Activated CD8-positive, alpha-beta T cell treated with anti-CD3 and anti-CD28 coated beads for 36 hours (primary cell): ENCODE measurements around the gene AOAH. TPM values are rescaled to one million over a fixed set of nuclear protein-coding genes. Genes with fewer than 3 reads are reported as not detected.
A peak's percentile ranks its signal among the peaks of the same experiment; 100 is the strongest.

Experiments used
- ATAC-seq: fragments of 200-7000 bp; cut with Tn5 transposase; one replicate; pipeline ENCODE4 v1.10.0; 2021; ENCODE audit warnings: mild to moderate bottlenecking, moderate library complexity
- CTCF ChIA-PET: fragments of 350-600 bp; sonication (Branson Sonifier 250); formaldehyde crosslinking; loops from one replicate; lab custom pipeline; 2021; ENCODE audit warnings: antibody characterized with exemption; lab: Charles Lee
- POLR2A ChIA-PET: fragments of 350-600 bp; sonication (Branson Sonifier 250); formaldehyde crosslinking; loops from one replicate; lab custom pipeline; 2021; ENCODE audit warnings: antibody characterized with exemption; lab: Charles Lee
- DNase-seq: peaks from one replicate; pipeline ENCODE4 v3.0.0-alpha.2; 2020
- H3K27ac Mint-ChIP-seq: one replicate; pipeline ENCODE4 v1.8.0; 2021; ENCODE audit warnings: mild to moderate bottlenecking, mixed read lengths
- H3K27me3 Mint-ChIP-seq: one replicate; pipeline ENCODE4 v1.8.0; 2021; ENCODE audit warnings: mixed read lengths
- H3K36me3 Mint-ChIP-seq: one replicate; pipeline ENCODE4 v1.8.0; 2021; ENCODE audit warnings: low read depth, mixed read lengths
- H3K4me1 Mint-ChIP-seq: one replicate; pipeline ENCODE4 v1.8.0; 2021; ENCODE audit warnings: low read depth, mixed read lengths
- H3K4me3 Mint-ChIP-seq: one replicate; pipeline ENCODE4 v1.8.0; 2021; ENCODE audit warnings: mild to moderate bottlenecking, moderate library complexity, mixed read lengths
- H3K9me3 Mint-ChIP-seq: one replicate; pipeline ENCODE4 v1.8.0; 2021; ENCODE audit warnings: mixed read lengths
- CTCF ChIP-seq: fragments of 200-600 bp; IDR thresholded peaks from one replicate; pipeline ENCODE4 v1.8.0; 2022; ENCODE audit warnings: antibody characterized with exemption, mild to moderate bottlenecking
- intact Hi-C: fragments of 100-400 bp; cut with micrococcal nuclease; formaldehyde crosslinking; loops from one replicate; pipeline ENCODE4 v1.10.0; 2022
- total RNA-seq, 2 experiments: library from RNA; stranded (reverse); gene quantifications; one replicate each; pipeline ENCODE4 v1.2.3, GENCODE V29; 2021

Gene AOAH
- total RNA-seq, 2 experiments from 2014 or later: 10.4 to 17.1 TPM

- ChIA-PET CTCF (interaction anchor here (1.0 to 1.8 kb wide), 3 partner anchors 10 to 446 kb away, joined by 3 to 5 read pairs (median 4); partner anchors contain the start of gene AOAH), POLR2A (interaction anchor here (0.7 to 3.4 kb wide), 3 partner anchors 8 to 11 kb away, joined by 3 to 12 read pairs (median 11); no protein-coding TSS in a partner anchor)
- Mint-ChIP-seq H3K27me3 (no peaks in the 10 kb centered on the region), H3K27ac (peak overlapping the region; percentile 66), H3K4me1 (peaks cover 45% of the 10 kb centered on the region), H3K9me3 (peaks cover 9% of the 10 kb centered on the region), H3K4me3 (peak overlapping the region; percentile 14), H3K36me3 (peaks cover 4% of the 10 kb centered on the region)
- DNase-seq (no peak), ATAC-seq (peak; percentile 19)
- no peak for TF ChIP-seq CTCF
- intact Hi-C loops: no loop called here
Measured at GRCh38 chr7:36736090-36736898, 12.0 kb upstream of the AOAH start.

GRCh38 chr7:36735172-36735571, 10.9 kb upstream of the AOAH start:
- Mint-ChIP-seq H3K4me3 (no peak overlapping the region), H3K27me3 (no peaks in the 10 kb centered on the region), H3K4me1 (peaks cover 48% of the 10 kb centered on the region), H3K9me3 (peaks cover 13% of the 10 kb centered on the region), H3K36me3 (peaks cover 8% of the 10 kb centered on the region), H3K27ac (peak overlapping the region; percentile 53)
- CTCF ChIA-PET: interaction anchor here (0.8 to 1.8 kb wide), 9 partner anchors 9 to 447 kb away, joined by 3 to 6 read pairs (median 4); no protein-coding TSS in a partner anchor
- POLR2A ChIA-PET: interaction anchor here (1.0 to 3.4 kb wide), 3 partner anchors 9 to 13 kb away, joined by 3 to 12 read pairs (median 11); no protein-coding TSS in a partner anchor
- ATAC-seq (peak; percentile 65), DNase-seq (no peak)
- TF ChIP-seq CTCF: no peak
- intact Hi-C loops: no loop called here

GRCh38 chr7:36734731-36735130, 10.4 kb upstream of the AOAH start:
- peaks cover 14% of the 10 kb centered on the region for H3K9me3 Mint-ChIP-seq
- TF ChIP-seq CTCF: no peak
- ChIA-PET POLR2A (interaction anchor here (1.0 to 3.4 kb wide), 3 partner anchors 8 to 13 kb away, joined by 3 to 12 read pairs (median 11); no protein-coding TSS in a partner anchor), CTCF (interaction anchor here (1.0 to 1.8 kb wide), 8 partner anchors 8 to 447 kb away, joined by 3 to 6 read pairs (median 4); no protein-coding TSS in a partner anchor)
- peak overlapping the region; percentile 53 for H3K27ac Mint-ChIP-seq
- intact Hi-C loops: no loop called here
- peak; percentile 85 for ATAC-seq
- H3K4me1 Mint-ChIP-seq: peaks cover 48% of the 10 kb centered on the region
- DNase-seq: no peak
- H3K27me3 Mint-ChIP-seq: no peaks in the 10 kb centered on the region
- H3K4me3 Mint-ChIP-seq: no peak overlapping the region
- peaks cover 10% of the 10 kb centered on the region for H3K36me3 Mint-ChIP-seq

- CTCF ChIA-PET: interaction anchor here (0.6 kb wide), 1 partner anchor 15 kb away, joined by 4 read pairs; no protein-coding TSS in a partner anchor
- peaks cover 48% of the 10 kb centered on the region for H3K4me1 Mint-ChIP-seq
- H3K27me3 Mint-ChIP-seq: no peaks in the 10 kb centered on the region
- POLR2A ChIA-PET: interaction anchor here (1.3 kb wide), 1 partner anchor 11 kb away, joined by 3 read pairs; no protein-coding TSS in a partner anchor
- intact Hi-C loops: no loop called here
- ATAC-seq (no peak), DNase-seq (no peak)
- TF ChIP-seq CTCF: no peak
- H3K9me3 Mint-ChIP-seq: peaks cover 22% of the 10 kb centered on the region
- H3K27ac Mint-ChIP-seq: no peak overlapping the region
- no peak overlapping the region for H3K4me3 Mint-ChIP-seq
- peaks cover 14% of the 10 kb centered on the region for H3K36me3 Mint-ChIP-seq
Measured at GRCh38 chr7:36733411-36733810, 9.1 kb upstream of the AOAH start.
